HepG2 (cell line): ENCODE measurements around the gene NLRP6. TPM values are rescaled to one million over a fixed set of nuclear protein-coding genes. Genes with fewer than 3 reads are reported as not detected.
A peak's percentile ranks its signal among the peaks of the same experiment; 100 is the strongest.

Source experiments
- EHMT2 ChIP-seq: fragments of 200-600 bp; sonication (generic); IDR thresholded peaks from 2 replicates; pipeline ENCODE4 v1.7.0; 2017; ENCODE audit warnings: antibody characterized with exemption, low read depth, low read length, borderline replicate concordance
- HNRNPL ChIP-seq: fragments of 200-400 bp; formaldehyde crosslinking; IDR thresholded peaks from 2 replicates; pipeline ENCODE4 v1.6.1; 2017; ENCODE audit warnings: mild to moderate bottlenecking, low read depth, low read length
- PAX8 ChIP-seq: sonication (generic); formaldehyde crosslinking; IDR thresholded peaks from 2 replicates; pipeline ENCODE4 v1.8.0; 2022; ENCODE audit warnings: mild to moderate bottlenecking, missing genetic modification reagents, borderline replicate concordance
- POLR2AphosphoS2 ChIP-seq: IDR thresholded peaks from 2 replicates; pipeline ENCODE4 v1.6.1; 2011; ENCODE audit warnings: low read depth, low read length, improper control_type of control experiment
- ZNF816 ChIP-seq: sonication (generic); formaldehyde crosslinking; IDR thresholded peaks from 2 replicates; pipeline ENCODE4 v1.8.0; 2022; ENCODE audit warnings: missing genetic modification reagents, mild to moderate bottlenecking, borderline replicate concordance
- polyA plus RNA-seq, 8 experiments: library from polyadenylated mRNA; depleted of rRNA in 3 of 8; stranded (reverse) in 7 of 8; unstranded in 1 of 8; fragments of >200 nt; fragmentation: Illumina TruSeq in 4 of 8; extraction: Trizol in 4 of 8; gene quantifications; 2 replicates each; pipeline versions ENCODE4 v1.2.1 to v1.2.3, GENCODE V29; 2011 to 2016; ENCODE audit warnings: low read depth in 4 of 8, missing spikeins in 1 of 8, mixed read lengths in 1 of 8; ENCODE audit not compliant: insufficient read depth in 1 of 8
- total RNA-seq, 5 experiments: library from RNA; depleted of rRNA; stranded (reverse); fragments of >200 nt; fragmentation: Illumina TruSeq; extraction: Trizol; gene quantifications; 2 replicates each; pipeline ENCODE4 v1.2.3, GENCODE V29; 2016; ENCODE audit warnings: low read depth in 1 of 5
- TF ChIP-seq, protein P1 (sequence below), 2 experiments: sonication (generic) in 1 of 2; formaldehyde crosslinking in 1 of 2; IDR thresholded peaks; 2 replicates each; pipeline versions ENCODE4 v1.4.0 to v1.6.1; 2018 to 2020; ENCODE audit warnings: missing genetic modification reagents in 2 of 2, borderline replicate concordance in 1 of 2, low read depth in 1 of 2, mild to moderate bottlenecking in 1 of 2, missing biosample characterization in 1 of 2
- TF ChIP-seq, protein P2 (sequence below): sonication (generic); formaldehyde crosslinking; IDR thresholded peaks from 2 replicates; pipeline ENCODE4 v1.4.0; 2020; ENCODE audit warnings: missing genetic modification reagents, borderline replicate concordance
- TF ChIP-seq, protein P3 (sequence below): sonication (generic); formaldehyde crosslinking; IDR thresholded peaks from 2 replicates; pipeline ENCODE4 v1.4.0; 2020; ENCODE audit warnings: missing genetic modification reagents
- TF ChIP-seq, protein P4 (sequence below), 2 experiments: sonication (generic) in 1 of 2; formaldehyde crosslinking in 1 of 2; IDR thresholded peaks; 2 replicates each; pipeline versions ENCODE4 v1.4.0 to v1.6.1; 2016 to 2020; ENCODE audit warnings: borderline replicate concordance in 1 of 2, low read depth in 1 of 2, mild to moderate bottlenecking in 1 of 2, missing genetic modification reagents in 1 of 2
- TF ChIP-seq, protein P5 (sequence below): sonication (generic); formaldehyde crosslinking; IDR thresholded peaks from 2 replicates; pipeline ENCODE4 v1.5.0; 2020; ENCODE audit warnings: missing genetic modification reagents, mild to moderate bottlenecking, borderline replicate concordance
- TF ChIP-seq, protein P6 (sequence below): sonication (generic); formaldehyde crosslinking; IDR thresholded peaks from 2 replicates; pipeline ENCODE4 v1.4.0; 2020; ENCODE audit warnings: mild to moderate bottlenecking, missing genetic modification reagents

The NLRP6 gene
- total and polyA plus RNA-seq, 2 of the 13 experiments (the other 11 are each of a cell fraction or from before 2014, with no cell fraction given): not detected

DNA sequence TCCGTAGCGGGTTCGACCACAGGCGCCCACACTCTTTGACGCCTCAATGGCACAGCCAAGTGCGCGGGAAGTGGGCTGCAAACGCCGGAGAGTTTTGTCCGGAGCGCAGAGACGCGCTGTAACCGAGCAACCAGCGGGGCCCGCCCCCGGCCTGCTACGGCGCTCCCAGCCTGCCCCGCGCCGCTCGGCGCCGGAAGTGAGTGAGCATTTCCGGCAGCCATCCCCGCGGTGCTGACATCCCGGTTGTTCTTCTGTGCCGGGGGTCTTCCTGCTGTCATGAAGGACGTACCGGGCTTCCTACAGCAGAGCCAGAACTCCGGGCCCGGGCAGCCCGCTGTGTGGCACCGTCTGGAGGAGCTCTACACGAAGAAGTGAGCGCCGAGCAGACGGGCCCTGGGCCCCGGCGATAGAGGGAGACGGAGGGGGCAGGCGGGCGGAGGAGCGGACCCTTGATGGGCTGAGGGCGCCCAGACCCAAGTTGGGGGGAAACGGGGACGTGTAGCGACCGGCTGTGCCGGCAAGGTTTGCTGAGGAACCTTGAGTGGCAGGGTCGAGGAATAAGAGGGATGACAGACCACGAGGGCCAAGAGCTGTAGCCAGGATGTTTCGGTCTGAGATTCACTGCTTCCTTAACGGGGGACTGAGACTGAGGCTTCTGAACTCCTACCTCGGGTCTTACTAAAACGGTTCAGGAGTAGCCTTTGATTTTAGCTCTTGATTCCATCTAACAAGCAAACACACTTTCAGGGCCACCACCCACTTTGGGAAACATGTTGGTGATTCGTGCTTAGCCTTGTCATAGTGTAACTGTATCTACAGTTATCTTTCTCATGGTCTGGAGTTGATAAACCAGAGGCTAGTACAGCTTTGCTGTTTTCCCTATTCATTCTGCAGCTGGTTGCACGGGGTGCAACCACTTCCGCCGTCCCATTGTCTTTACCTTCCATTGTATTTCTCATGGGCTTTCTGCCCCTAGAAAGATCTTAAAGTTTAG, 41.1 kb upstream of the NLRP6 start, which contains the start of gene PSMD13 (continued):
- TF ChIP-seq, protein P1, sequence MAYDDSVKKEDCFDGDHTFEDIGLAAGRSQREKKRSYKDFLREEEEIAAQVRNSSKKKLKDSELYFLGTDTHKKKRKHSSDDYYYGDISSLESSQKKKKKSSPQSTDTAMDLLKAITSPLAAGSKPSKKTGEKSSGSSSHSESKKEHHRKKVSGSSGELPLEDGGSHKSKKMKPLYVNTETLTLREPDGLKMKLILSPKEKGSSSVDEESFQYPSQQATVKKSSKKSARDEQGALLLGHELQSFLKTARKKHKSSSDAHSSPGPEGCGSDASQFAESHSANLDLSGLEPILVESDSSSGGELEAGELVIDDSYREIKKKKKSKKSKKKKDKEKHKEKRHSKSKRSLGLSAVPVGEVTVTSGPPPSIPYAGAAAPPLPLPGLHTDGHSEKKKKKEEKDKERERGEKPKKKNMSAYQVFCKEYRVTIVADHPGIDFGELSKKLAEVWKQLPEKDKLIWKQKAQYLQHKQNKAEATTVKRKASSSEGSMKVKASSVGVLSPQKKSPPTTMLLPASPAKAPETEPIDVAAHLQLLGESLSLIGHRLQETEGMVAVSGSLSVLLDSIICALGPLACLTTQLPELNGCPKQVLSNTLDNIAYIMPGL (CRISPR knock-in tag; IDR thresholded peaks at IDR 0.05; ENCODE audit: borderline replicate concordance in 1 of 2, low read depth in 1 of 2): peak in 1 of 2 experiments; percentile 60; a peak in 2 of 4 replicates
- TF ChIP-seq ZNF816 (0 out of 2 replicates have a peak, but pooled peaks have one; percentile 27), HNRNPL (no peak), PAX8 (CRISPR knock-in tag) (no peak), POLR2AphosphoS2 (no peak), EHMT2 (no peak)
- TF ChIP-seq, protein P2, sequence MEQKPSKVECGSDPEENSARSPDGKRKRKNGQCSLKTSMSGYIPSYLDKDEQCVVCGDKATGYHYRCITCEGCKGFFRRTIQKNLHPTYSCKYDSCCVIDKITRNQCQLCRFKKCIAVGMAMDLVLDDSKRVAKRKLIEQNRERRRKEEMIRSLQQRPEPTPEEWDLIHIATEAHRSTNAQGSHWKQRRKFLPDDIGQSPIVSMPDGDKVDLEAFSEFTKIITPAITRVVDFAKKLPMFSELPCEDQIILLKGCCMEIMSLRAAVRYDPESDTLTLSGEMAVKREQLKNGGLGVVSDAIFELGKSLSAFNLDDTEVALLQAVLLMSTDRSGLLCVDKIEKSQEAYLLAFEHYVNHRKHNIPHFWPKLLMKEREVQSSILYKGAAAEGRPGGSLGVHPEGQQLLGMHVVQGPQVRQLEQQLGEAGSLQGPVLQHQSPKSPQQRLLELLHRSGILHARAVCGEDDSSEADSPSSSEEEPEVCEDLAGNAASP (CRISPR knock-in tag): no peak
- TF ChIP-seq, protein P3, sequence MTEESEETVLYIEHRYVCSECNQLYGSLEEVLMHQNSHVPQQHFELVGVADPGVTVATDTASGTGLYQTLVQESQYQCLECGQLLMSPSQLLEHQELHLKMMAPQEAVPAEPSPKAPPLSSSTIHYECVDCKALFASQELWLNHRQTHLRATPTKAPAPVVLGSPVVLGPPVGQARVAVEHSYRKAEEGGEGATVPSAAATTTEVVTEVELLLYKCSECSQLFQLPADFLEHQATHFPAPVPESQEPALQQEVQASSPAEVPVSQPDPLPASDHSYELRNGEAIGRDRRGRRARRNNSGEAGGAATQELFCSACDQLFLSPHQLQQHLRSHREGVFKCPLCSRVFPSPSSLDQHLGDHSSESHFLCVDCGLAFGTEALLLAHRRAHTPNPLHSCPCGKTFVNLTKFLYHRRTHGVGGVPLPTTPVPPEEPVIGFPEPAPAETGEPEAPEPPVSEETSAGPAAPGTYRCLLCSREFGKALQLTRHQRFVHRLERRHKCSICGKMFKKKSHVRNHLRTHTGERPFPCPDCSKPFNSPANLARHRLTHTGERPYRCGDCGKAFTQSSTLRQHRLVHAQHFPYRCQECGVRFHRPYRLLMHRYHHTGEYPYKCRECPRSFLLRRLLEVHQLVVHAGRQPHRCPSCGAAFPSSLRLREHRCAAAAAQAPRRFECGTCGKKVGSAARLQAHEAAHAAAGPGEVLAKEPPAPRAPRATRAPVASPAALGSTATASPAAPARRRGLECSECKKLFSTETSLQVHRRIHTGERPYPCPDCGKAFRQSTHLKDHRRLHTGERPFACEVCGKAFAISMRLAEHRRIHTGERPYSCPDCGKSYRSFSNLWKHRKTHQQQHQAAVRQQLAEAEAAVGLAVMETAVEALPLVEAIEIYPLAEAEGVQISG: peak; percentile 88
- TF ChIP-seq, protein P4, sequence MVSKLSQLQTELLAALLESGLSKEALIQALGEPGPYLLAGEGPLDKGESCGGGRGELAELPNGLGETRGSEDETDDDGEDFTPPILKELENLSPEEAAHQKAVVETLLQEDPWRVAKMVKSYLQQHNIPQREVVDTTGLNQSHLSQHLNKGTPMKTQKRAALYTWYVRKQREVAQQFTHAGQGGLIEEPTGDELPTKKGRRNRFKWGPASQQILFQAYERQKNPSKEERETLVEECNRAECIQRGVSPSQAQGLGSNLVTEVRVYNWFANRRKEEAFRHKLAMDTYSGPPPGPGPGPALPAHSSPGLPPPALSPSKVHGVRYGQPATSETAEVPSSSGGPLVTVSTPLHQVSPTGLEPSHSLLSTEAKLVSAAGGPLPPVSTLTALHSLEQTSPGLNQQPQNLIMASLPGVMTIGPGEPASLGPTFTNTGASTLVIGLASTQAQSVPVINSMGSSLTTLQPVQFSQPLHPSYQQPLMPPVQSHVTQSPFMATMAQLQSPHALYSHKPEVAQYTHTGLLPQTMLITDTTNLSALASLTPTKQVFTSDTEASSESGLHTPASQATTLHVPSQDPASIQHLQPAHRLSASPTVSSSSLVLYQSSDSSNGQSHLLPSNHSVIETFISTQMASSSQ (IDR thresholded peaks at IDR 0.05; ENCODE audit: low read depth): no peak
- TF ChIP-seq, protein P4 (CRISPR knock-in tag; IDR thresholded peaks at IDR 0.05; ENCODE audit: borderline replicate concordance): peak; percentile 25; the same call in 1 of the 2 replicates
- TF ChIP-seq, protein P5, sequence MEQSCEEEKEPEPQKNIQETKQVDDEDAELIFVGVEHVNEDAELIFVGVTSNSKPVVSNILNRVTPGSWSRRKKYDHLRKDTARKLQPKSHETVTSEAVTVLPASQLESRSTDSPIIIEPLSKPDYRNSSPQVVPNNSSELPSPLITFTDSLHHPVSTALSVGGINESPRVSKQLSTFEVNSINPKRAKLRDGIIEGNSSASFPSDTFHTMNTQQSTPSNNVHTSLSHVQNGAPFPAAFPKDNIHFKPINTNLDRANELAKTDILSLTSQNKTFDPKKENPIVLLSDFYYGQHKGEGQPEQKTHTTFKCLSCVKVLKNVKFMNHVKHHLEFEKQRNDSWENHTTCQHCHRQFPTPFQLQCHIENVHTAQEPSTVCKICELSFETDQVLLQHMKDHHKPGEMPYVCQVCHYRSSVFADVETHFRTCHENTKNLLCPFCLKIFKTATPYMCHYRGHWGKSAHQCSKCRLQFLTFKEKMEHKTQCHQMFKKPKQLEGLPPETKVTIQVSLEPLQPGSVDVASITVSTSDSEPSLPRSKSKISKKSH: peak; percentile 73; the same call in 1 of the 2 replicates
- TF ChIP-seq, protein P6, sequence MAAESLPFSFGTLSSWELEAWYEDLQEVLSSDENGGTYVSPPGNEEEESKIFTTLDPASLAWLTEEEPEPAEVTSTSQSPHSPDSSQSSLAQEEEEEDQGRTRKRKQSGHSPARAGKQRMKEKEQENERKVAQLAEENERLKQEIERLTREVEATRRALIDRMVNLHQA (CRISPR knock-in tag): no peak
